Muscle layer of duodenum (tissue), 2 donors: Measurements from ENCODE around the gene HLA-DMA.
A peak's percentile ranks its signal among the peaks of the same experiment; 100 is the strongest.

Source experiments
- H3K27ac ChIP-seq: one replicate; pipeline ENCODE4 v1.7.0; 2013; ENCODE audit warnings: mild to moderate bottlenecking, low read length
- H3K27me3 ChIP-seq: one replicate; pipeline ENCODE4 v1.7.0; 2013; ENCODE audit warnings: low read depth, mild to moderate bottlenecking, control low read depth, low read length
- H3K36me3 ChIP-seq, 2 donors: one replicate each; pipeline ENCODE4 v1.7.0; 2013; ENCODE audit warnings: low read length in 2 of 2, control low read depth in 1 of 2, mild to moderate bottlenecking in 1 of 2; ENCODE audit not compliant: insufficient read depth in 2 of 2, control insufficient read depth in 1 of 2
- H3K4me1 ChIP-seq, 2 donors: one replicate each; pipeline ENCODE4 v1.7.0; 2013; ENCODE audit warnings: low read length in 2 of 2, mild to moderate bottlenecking in 2 of 2, control low read depth in 1 of 2, moderate library complexity in 1 of 2; ENCODE audit not compliant: insufficient read depth in 2 of 2, control insufficient read depth in 1 of 2
- H3K4me3 ChIP-seq, 2 donors: one replicate each; pipeline ENCODE4 v1.7.0; 2013; ENCODE audit warnings: low read length in 2 of 2, low read depth in 1 of 2, mild to moderate bottlenecking in 1 of 2
- H3K9me3 ChIP-seq, 2 donors: one replicate each; pipeline ENCODE4 v1.7.0; 2013; ENCODE audit warnings: low read length in 2 of 2, control low read depth in 1 of 2, mild to moderate bottlenecking in 1 of 2; ENCODE audit not compliant: control insufficient read depth in 1 of 2
- donor health status: healthy.

Gene HLA-DMA

GRCh38 chr6:32967151-32968091, 14.5 kb upstream of the HLA-DMA start:
- Histone ChIP-seq H3K4me1 (peaks cover 5 to 7% of the 10 kb centered on the region in 2 donors), H3K27ac (peak overlapping the region; percentile 100)

GRCh38 chr6:32964776-32965175, 11.9 kb upstream of the HLA-DMA start:
- Histone ChIP-seq H3K4me1 (peaks cover 5 to 7% of the 10 kb centered on the region in 2 donors), H3K9me3 (no peaks in the 10 kb centered on the region), H3K36me3 (peaks cover 0 to 17% of the 10 kb centered on the region in 2 donors), H3K27me3 (no peaks in the 10 kb centered on the region), H3K27ac (no peak overlapping the region), H3K4me3 (no peak overlapping the region)

More at GRCh38 chr6:32967151-32968091, 14.5 kb upstream of the HLA-DMA start:
- Histone ChIP-seq H3K36me3 (peaks cover 0 to 31% of the 10 kb centered on the region in 2 donors), H3K27me3 (no peaks in the 10 kb centered on the region), H3K4me3 (peak overlapping the region; percentile 92 to 93), H3K9me3 (no peaks in the 10 kb centered on the region)

GRCh38 chr6:32963866-32964265, 11.0 kb upstream of the HLA-DMA start:
- peaks cover 0 to 9% of the 10 kb centered on the region in 2 donors for H3K36me3 ChIP-seq
- H3K27ac ChIP-seq = no peak overlapping the region
- no peak overlapping the region for H3K4me3 ChIP-seq
- H3K4me1 ChIP-seq = peaks cover 5 to 7% of the 10 kb centered on the region in 2 donors
- no peaks in the 10 kb centered on the region for H3K9me3 ChIP-seq
- no peaks in the 10 kb centered on the region for H3K27me3 ChIP-seq

GRCh38 chr6:32962213-32962826, 9.4 kb upstream of the HLA-DMA start:
- H3K9me3 ChIP-seq = no peaks in the 10 kb centered on the region
- H3K4me3 ChIP-seq = no peak overlapping the region
- H3K36me3 ChIP-seq = no peaks in the 10 kb centered on the region
- H3K27me3 ChIP-seq = no peaks in the 10 kb centered on the region
- H3K27ac ChIP-seq = no peak overlapping the region
- peaks cover 5 to 7% of the 10 kb centered on the region in 2 donors for H3K4me1 ChIP-seq

GRCh38 chr6:32960563-32960962, 7.7 kb upstream of the HLA-DMA start:
- Histone ChIP-seq H3K9me3 (no peaks in the 10 kb centered on the region), H3K4me3 (no peak overlapping the region), H3K4me1 (no peaks in the 10 kb centered on the region), H3K36me3 (no peaks in the 10 kb centered on the region), H3K27me3 (no peaks in the 10 kb centered on the region), H3K27ac (no peak overlapping the region)

- H3K9me3 ChIP-seq = no peaks in the 10 kb centered on the region
- H3K4me1 ChIP-seq = no peaks in the 10 kb centered on the region
- H3K36me3 ChIP-seq = no peaks in the 10 kb centered on the region
- no peaks in the 10 kb centered on the region for H3K27me3 ChIP-seq
- no peak overlapping the region for H3K27ac ChIP-seq
- no peak overlapping the region for H3K4me3 ChIP-seq
Observed at GRCh38 chr6:32956176-32956575, 3.3 kb upstream of the HLA-DMA start.

GRCh38 chr6:32954986-32955802, 2.3 kb upstream of the HLA-DMA start:
- Histone ChIP-seq H3K9me3 (no peaks in the 10 kb centered on the region), H3K27me3 (no peaks in the 10 kb centered on the region), H3K27ac (no peak overlapping the region), H3K36me3 (no peaks in the 10 kb centered on the region), H3K4me3 (no peak overlapping the region), H3K4me1 (no peaks in the 10 kb centered on the region)

GRCh38 chr6:32954267-32954666, 1.4 kb upstream of the HLA-DMA start:
- Histone ChIP-seq H3K9me3 (no peaks in the 10 kb centered on the region), H3K4me3 (no peak overlapping the region), H3K36me3 (no peaks in the 10 kb centered on the region), H3K27me3 (no peaks in the 10 kb centered on the region), H3K4me1 (no peaks in the 10 kb centered on the region), H3K27ac (no peak overlapping the region)

GRCh38 chr6:32953775-32954174, 878 bp upstream of the HLA-DMA start:
- Histone ChIP-seq H3K27me3 (no peaks in the 10 kb centered on the region), H3K27ac (no peak overlapping the region), H3K4me1 (no peaks in the 10 kb centered on the region), H3K36me3 (no peaks in the 10 kb centered on the region), H3K4me3 (no peak overlapping the region), H3K9me3 (no peaks in the 10 kb centered on the region)

- Histone ChIP-seq H3K36me3 (no peaks in the 10 kb centered on the region), H3K4me3 (no peak overlapping the region), H3K9me3 (no peaks in the 10 kb centered on the region), H3K4me1 (no peaks in the 10 kb centered on the region), H3K27me3 (no peaks in the 10 kb centered on the region), H3K27ac (no peak overlapping the region)
Observed at GRCh38 chr6:32950449-32950848, 2.4 kb downstream of the HLA-DMA start.

- no peaks in the 10 kb centered on the region for H3K27me3 ChIP-seq
- H3K4me3 ChIP-seq = no peak overlapping the region
- no peaks in the 10 kb centered on the region for H3K9me3 ChIP-seq
- H3K36me3 ChIP-seq = no peaks in the 10 kb centered on the region
- no peak overlapping the region for H3K27ac ChIP-seq
- H3K4me1 ChIP-seq = no peaks in the 10 kb centered on the region
Observed at GRCh38 chr6:32950010-32950409, 2.9 kb downstream of the HLA-DMA start.
